PC-9 (cell line): ENCODE results near the gene ROR2. TPM values are rescaled to one million over a fixed set of nuclear protein-coding genes. Genes with fewer than 3 reads are reported as not detected.

ENCODE experiments used
- BruUV-seq: library from RNA; stranded (reverse); fragments of 400-500 nt; replicated peaks from 2 replicates; lab custom pipeline; 2021; lab: Mats Ljungman, UMichigan
- CTCF ChIA-PET: fragments of 300-600 bp; sonication (Branson Sonifier 250); formaldehyde crosslinking; loops from one replicate; lab custom pipeline; 2022; ENCODE audit warnings: antibody characterized with exemption; lab: Charles Lee
- POLR2A ChIA-PET: fragments of 300-600 bp; sonication (Branson Sonifier 250); formaldehyde crosslinking; loops from one replicate; lab custom pipeline; 2022; ENCODE audit warnings: antibody characterized with exemption; ENCODE audit not compliant: unreplicated experiment; lab: Charles Lee
- DNase-seq, 2 experiments: peaks; one replicate each; pipeline versions ENCODE4 v3.0.0 to v3.0.0-alpha.2; 2015 to 2022; ENCODE audit warnings: mixed read lengths in 1 of 2
- H2AFZ ChIP-seq: fragments of 200-600 bp; sonication (generic); 2 replicates; pipeline ENCODE4 v1.8.1; 2017; ENCODE audit warnings: antibody characterized with exemption
- H3F3A ChIP-seq: fragments of 200-600 bp; sonication (generic); 2 replicates; pipeline ENCODE4 v1.8.1; 2017; ENCODE audit warnings: antibody characterized with exemption, mild to moderate bottlenecking, low read depth; ENCODE audit not compliant: insufficient read depth
- H3K27ac ChIP-seq: fragments of 200-600 bp; sonication (generic); 2 replicates; pipeline ENCODE4 v1.6.1; 2016; ENCODE audit warnings: mixed run types
- H3K27me3 ChIP-seq: fragments of 200-600 bp; sonication (generic); 2 replicates; pipeline ENCODE4 v1.6.1; 2016; ENCODE audit warnings: low read depth, mixed run types; ENCODE audit not compliant: insufficient read depth
- H3K36me3 ChIP-seq: fragments of 200-600 bp; sonication (generic); 2 replicates; pipeline ENCODE4 v1.6.1; 2016; ENCODE audit warnings: low read depth, mixed run types
- H3K4me1 ChIP-seq: fragments of 200-600 bp; sonication (generic); replicated peaks from 2 replicates; pipeline ENCODE4 v1.6.1; 2016; ENCODE audit warnings: mixed run types; ENCODE audit not compliant: insufficient read depth
- H3K4me2 ChIP-seq: fragments of 200-600 bp; sonication (generic); 2 replicates; pipeline ENCODE4 v1.6.1; 2017; ENCODE audit warnings: mixed run types
- H3K4me3 ChIP-seq: fragments of 200-600 bp; sonication (generic); 2 replicates; pipeline ENCODE4 v1.6.1; 2016; ENCODE audit warnings: mixed run types
- H3K79me2 ChIP-seq: fragments of 200-600 bp; sonication (generic); 2 replicates; pipeline ENCODE4 v1.6.1; 2017; ENCODE audit warnings: low read depth, mixed run types
- H3K9me2 ChIP-seq: fragments of 200-600 bp; sonication (generic); 2 replicates; pipeline ENCODE4 v1.8.1; 2017; ENCODE audit warnings: mild to moderate bottlenecking; ENCODE audit not compliant: insufficient read depth
- H3K9me3 ChIP-seq: fragments of 200-600 bp; sonication (generic); 2 replicates; pipeline ENCODE4 v1.8.1; 2016; ENCODE audit warnings: low read depth; ENCODE audit not compliant: insufficient read depth
- H4K20me1 ChIP-seq: fragments of 200-600 bp; sonication (generic); 2 replicates; pipeline ENCODE4 v1.8.1; 2017; ENCODE audit not compliant: insufficient read depth
- EZH2 ChIP-seq: fragments of 200-600 bp; sonication (generic); IDR thresholded peaks from 2 replicates; pipeline ENCODE4 v1.8.0; 2017; ENCODE audit warnings: antibody characterized with exemption, low read depth
- intact Hi-C: fragments of 100-400 bp; cut with micrococcal nuclease; formaldehyde crosslinking; loops from one replicate; pipeline ENCODE4 v1.10.0; 2022; ENCODE audit not compliant: unreplicated experiment
- total RNA-seq: library from RNA; stranded (reverse); gene quantifications from 2 replicates; pipeline ENCODE4 v1.2.3, GENCODE V29; 2021
- TF ChIP-seq, protein P1 (sequence below): fragments of 200-600 bp; sonication (generic); conservative IDR thresholded peaks from 2 replicates; pipeline ENCODE4 v1.6.1; 2017; ENCODE audit warnings: mixed run types, antibody characterized with exemption, mild to moderate bottlenecking, moderate library complexity

Gene ROR2
- total RNA-seq, 1 experiment from 2014 or later: not detected

DNA sequence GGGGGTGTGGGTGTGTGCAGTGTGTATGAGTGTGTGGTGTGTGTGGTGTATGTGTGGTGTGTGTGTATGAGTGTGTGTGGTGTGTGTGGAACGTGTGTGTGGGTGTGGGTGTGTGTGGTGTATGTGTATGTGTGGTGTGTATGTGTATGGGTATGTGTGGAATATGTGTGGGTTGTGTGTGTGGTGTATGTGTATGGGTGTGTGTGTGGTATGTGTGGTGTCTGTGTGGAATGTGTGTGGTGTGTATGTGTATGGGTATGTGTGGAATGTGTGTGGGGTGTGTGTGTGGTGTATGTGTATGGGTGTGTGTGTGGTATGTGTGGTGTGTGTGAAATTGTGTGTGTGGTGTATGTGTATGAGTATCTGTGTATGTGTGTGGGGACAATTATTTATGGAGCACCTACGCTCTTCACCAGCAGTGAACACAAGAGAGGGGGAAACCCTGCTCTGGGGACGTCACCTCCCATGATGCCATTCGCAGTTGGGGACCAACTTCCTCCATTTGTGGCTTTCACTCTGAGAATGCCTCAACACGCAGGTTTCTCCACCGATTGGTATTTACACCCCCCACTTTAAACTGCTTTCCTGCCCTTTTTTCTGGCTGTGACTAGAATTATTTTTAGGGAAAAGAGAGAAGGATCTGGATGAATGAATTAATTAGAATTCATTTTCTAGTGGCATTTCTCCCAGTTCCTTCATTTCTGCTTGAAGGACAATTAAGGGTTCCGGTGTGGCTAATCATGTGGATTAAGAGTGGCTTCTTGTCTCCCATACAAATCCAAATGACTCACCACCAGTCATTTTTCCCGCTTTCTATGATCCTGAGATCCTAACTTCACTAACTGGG lies 238.1 kb downstream of the ROR2 start:
- H3K4me1 ChIP-seq: no peaks in the 10 kb centered on the region
- BruUV-seq: no TSS peak
- CTCF ChIA-PET: no interaction called here
- no peaks in the 10 kb centered on the region for H3K79me2 ChIP-seq
- peaks cover 6% of the 10 kb centered on the region; the same call in 1 of the 2 replicates for H3K27me3 ChIP-seq
- no peaks in the 10 kb centered on the region for H3K36me3 ChIP-seq
- no peak overlapping the region for H3K27ac ChIP-seq
- no peak for DNase-seq
- H4K20me1 ChIP-seq: no peaks in the 10 kb centered on the region
- intact Hi-C loops: no loop called here
- POLR2A ChIA-PET: no interaction called here
- no peak overlapping the region for H2AFZ ChIP-seq
- no peak overlapping the region for H3K4me3 ChIP-seq
- peaks cover 8% of the 10 kb centered on the region for H3F3A ChIP-seq
- no peak overlapping the region for H3K4me2 ChIP-seq
- no peak for TF ChIP-seq EZH2
- TF ChIP-seq, protein P1, sequence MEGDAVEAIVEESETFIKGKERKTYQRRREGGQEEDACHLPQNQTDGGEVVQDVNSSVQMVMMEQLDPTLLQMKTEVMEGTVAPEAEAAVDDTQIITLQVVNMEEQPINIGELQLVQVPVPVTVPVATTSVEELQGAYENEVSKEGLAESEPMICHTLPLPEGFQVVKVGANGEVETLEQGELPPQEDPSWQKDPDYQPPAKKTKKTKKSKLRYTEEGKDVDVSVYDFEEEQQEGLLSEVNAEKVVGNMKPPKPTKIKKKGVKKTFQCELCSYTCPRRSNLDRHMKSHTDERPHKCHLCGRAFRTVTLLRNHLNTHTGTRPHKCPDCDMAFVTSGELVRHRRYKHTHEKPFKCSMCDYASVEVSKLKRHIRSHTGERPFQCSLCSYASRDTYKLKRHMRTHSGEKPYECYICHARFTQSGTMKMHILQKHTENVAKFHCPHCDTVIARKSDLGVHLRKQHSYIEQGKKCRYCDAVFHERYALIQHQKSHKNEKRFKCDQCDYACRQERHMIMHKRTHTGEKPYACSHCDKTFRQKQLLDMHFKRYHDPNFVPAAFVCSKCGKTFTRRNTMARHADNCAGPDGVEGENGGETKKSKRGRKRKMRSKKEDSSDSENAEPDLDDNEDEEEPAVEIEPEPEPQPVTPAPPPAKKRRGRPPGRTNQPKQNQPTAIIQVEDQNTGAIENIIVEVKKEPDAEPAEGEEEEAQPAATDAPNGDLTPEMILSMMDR: no peak
- no peaks in the 10 kb centered on the region for H3K9me2 ChIP-seq
- H3K9me3 ChIP-seq: no peaks in the 10 kb centered on the region

DNA sequence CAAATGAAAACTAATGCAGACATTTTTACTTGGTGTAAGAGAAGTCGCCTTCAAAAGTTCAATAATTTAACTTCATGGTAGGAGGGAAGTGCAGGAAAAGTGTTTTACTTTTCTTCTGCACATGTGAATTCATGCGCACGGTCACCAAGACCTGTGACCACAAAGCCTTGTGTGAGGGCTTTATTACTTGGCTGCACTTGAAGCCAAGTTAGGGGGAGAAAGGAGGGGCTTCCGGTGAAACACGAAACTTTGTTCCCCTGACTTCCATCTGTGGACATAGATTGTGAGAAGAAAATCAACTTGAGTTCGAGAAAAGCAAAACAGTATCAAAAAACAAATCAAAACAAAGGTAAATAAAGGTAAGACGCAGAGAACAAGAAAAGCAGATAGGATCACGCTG lies 239.9 kb downstream of the ROR2 start:
- no peaks in the 10 kb centered on the region for H4K20me1 ChIP-seq
- no TSS peak for BruUV-seq
- CTCF ChIA-PET: no interaction called here
- H3K9me3 ChIP-seq: no peaks in the 10 kb centered on the region; the same call in 1 of the 2 replicates
- no peak overlapping the region for H2AFZ ChIP-seq
- POLR2A ChIA-PET: no interaction called here
- H3K4me3 ChIP-seq: no peak overlapping the region
- peaks cover 8% of the 10 kb centered on the region for H3F3A ChIP-seq
- intact Hi-C loops: no loop called here
- H3K9me2 ChIP-seq: no peaks in the 10 kb centered on the region
- H3K27ac ChIP-seq: no peak overlapping the region
- no peaks in the 10 kb centered on the region for H3K36me3 ChIP-seq
- H3K79me2 ChIP-seq: no peaks in the 10 kb centered on the region
- no peaks in the 10 kb centered on the region for H3K4me1 ChIP-seq
- H3K27me3 ChIP-seq: no peaks in the 10 kb centered on the region; the same call in 1 of the 2 replicates
- H3K4me2 ChIP-seq: no peak overlapping the region
- TF ChIP-seq, protein P1: no peak
- TF ChIP-seq EZH2: no peak
- DNase-seq: no peak

DNA sequence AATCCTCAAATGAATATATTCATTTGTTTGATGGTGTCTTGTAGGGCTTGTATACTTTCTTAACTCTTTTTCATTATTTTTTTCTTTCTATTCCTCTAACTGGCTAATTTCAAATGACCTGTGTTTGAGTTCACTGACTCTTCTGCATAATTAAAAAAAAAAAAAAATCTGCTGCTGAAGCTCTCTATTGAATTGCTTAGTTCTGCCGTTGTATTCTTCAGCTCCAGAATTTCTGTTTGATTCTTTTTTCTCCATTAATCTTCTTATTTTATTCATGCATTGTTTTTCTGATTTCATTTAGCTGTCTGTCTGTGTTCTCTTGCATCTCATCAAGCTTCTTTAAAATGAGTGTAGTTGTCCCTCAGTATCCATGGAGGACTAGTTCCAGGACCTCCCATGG lies 244.6 kb downstream of the ROR2 start:
- no TSS peak for BruUV-seq
- TF ChIP-seq EZH2: no peak
- TF ChIP-seq, protein P1: no peak
- no peaks in the 10 kb centered on the region for H4K20me1 ChIP-seq
- CTCF ChIA-PET: no interaction called here
- no peak overlapping the region for H3K27ac ChIP-seq
- no peaks in the 10 kb centered on the region; the same call in 1 of the 2 replicates for H3K27me3 ChIP-seq
- POLR2A ChIA-PET: no interaction called here
- no peak overlapping the region for H3K4me3 ChIP-seq
- no peaks in the 10 kb centered on the region for H3F3A ChIP-seq
- intact Hi-C loops: no loop called here
- H3K4me1 ChIP-seq: no peaks in the 10 kb centered on the region
- no peak for DNase-seq
- no peaks in the 10 kb centered on the region for H3K79me2 ChIP-seq
- no peaks in the 10 kb centered on the region for H3K36me3 ChIP-seq
- no peak overlapping the region for H2AFZ ChIP-seq
- H3K4me2 ChIP-seq: no peak overlapping the region
- H3K9me2 ChIP-seq: no peaks in the 10 kb centered on the region
- H3K9me3 ChIP-seq: peaks cover 4% of the 10 kb centered on the region; the same call in 1 of the 2 replicates
